Fibroblast of skin of left biceps (primary cell): ENCODE measurements around the gene HES2.
"Not testable (repeated sequence)": the region's sequence is repeated elsewhere in the genome, so short reads cannot be mapped to it uniquely, and the experiment has no call there.

Experiments
- DNase-seq, 2 experiments: peaks; one replicate each; pipeline ENCODE4 v3.0.0-alpha.2; 2013; ENCODE audit warnings: low read depth in 2 of 2

HES2 gene

GRCh38 chr1:6454856-6455751 is 35.4 kb upstream of the HES2 start:
- no peak for DNase-seq

- DNase-seq = not testable (repeated sequence)
Observed at GRCh38 chr1:6453895-6454855, 34.5 kb upstream of the HES2 start.

- no peak for DNase-seq
Observed at GRCh38 chr1:6450943-6451373, 31.2 kb upstream of the HES2 start.

GRCh38 chr1:6450486-6450885 is 30.8 kb upstream of the HES2 start:
- not testable (repeated sequence) for DNase-seq

GRCh38 chr1:6450005-6450450 is 30.3 kb upstream of the HES2 start:
- DNase-seq = no peak

GRCh38 chr1:6448749-6449631 is 29.3 kb upstream of the HES2 start:
- DNase-seq = no peak

- no peak for DNase-seq
Observed at GRCh38 chr1:6447818-6448748, 28.4 kb upstream of the HES2 start.

- DNase-seq = no peak
Observed at GRCh38 chr1:6447016-6447817, 27.5 kb upstream of the HES2 start.

GRCh38 chr1:6446665-6447015 is 26.9 kb upstream of the HES2 start:
- no peak for DNase-seq

GRCh38 chr1:6445929-6446328 is 26.2 kb upstream of the HES2 start:
- DNase-seq = not testable (repeated sequence)

- DNase-seq = no peak
Observed at GRCh38 chr1:6445062-6445763, 25.5 kb upstream of the HES2 start.

GRCh38 chr1:6444377-6444776 is 24.7 kb upstream of the HES2 start:
- DNase-seq = no peak

- DNase-seq = no peak
Observed at GRCh38 chr1:6443339-6444115, 23.8 kb upstream of the HES2 start.

- DNase-seq = no peak
Observed at GRCh38 chr1:6441586-6441985, 21.9 kb upstream of the HES2 start.

GRCh38 chr1:6440198-6441126 is 20.7 kb upstream of the HES2 start:
- DNase-seq = no peak

GRCh38 chr1:6438047-6438525 is 18.4 kb upstream of the HES2 start:
- DNase-seq = no peak
